HuH-7 (cell line): ENCODE results near the gene MST1.
A peak's percentile ranks its signal among the peaks of the same experiment; 100 is the strongest.

Source experiments
- DNase-seq: peaks from one replicate; pipeline ENCODE4 v3.0.0; 2011; ENCODE audit warnings: low spot score

The MST1 gene

DNA sequence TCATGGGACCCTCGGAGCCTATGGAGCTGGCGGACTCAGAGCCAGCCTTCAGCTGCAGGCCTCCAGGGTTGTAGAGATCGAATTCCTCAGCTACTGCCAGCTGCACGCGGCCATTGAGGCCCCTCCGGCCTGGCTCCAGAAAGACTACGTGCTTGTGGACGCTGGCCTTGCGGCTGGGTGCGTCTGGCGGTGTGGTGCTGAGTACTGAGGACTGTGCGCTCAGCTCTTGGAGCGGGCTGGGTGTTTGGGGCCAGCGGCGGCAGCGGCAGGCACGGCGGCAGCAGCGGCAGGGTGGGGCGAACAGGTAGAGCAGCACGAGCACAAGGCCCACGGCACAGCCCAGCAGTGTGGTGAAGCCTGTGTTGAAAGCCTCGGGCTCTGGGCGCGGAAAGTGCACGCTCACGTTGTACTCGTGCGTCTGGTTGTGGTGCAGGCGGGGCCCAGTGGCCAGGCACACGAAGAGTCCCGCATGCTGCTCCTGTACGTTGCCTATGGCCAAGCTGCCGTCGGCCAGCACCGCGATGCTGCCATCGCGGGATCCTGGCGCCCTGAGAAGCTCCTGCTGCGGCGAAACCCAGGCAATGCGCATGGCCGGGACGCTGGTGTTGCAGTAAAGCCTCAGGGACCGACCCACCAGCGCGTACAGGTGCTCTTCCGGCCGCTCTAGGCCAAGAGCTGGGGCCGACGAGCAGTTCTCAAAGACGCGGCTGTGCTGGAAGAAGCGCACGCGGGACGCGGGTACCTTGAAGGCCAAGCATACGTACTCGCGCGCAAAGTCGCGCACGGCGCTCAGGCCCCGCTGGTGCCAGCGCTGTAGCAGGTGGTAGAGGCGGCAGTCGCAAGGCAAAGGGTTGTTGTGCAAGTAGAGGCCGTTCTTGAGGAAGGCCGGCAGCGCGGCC lies 28.9 kb upstream of the MST1 start:
- no peak for DNase-seq

DNA sequence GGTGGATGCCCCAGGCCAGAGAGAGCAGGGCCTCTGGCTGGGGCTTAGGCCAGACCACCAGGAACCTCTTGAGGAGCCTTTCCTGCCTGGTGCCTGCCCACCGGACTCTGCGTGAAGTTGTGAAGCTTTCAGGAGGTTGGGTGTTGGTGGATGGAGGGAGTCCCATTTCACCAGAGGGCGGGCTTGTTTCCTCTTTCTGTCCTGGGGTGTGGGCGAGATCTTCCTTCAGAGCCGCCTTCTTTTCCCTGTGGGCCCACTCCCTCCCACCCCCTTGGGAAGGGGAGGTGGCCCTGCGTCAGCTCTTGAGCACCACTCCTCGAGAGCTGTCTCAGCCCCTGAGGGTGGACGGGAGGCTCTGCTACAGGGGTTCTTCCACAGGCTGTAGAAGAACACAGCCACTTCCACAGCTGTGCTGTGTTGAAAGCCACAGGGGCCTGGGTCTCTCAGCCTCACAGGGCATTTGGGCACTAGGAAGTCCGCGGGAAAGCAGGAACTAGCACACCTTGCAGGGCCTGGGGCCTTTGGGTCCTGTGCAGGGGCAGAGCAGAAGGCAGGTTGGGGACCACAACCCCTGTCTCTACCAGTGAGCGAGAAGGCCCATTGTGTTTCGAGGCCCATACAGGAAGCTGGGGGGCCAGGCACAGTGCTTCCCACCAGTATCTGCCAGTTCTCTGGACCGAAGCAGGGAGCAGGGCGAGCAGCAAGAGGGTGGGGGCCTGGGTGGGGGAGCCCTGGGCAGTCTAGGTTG lies 28.1 kb upstream of the MST1 start:
- DNase-seq: no peak

DNA sequence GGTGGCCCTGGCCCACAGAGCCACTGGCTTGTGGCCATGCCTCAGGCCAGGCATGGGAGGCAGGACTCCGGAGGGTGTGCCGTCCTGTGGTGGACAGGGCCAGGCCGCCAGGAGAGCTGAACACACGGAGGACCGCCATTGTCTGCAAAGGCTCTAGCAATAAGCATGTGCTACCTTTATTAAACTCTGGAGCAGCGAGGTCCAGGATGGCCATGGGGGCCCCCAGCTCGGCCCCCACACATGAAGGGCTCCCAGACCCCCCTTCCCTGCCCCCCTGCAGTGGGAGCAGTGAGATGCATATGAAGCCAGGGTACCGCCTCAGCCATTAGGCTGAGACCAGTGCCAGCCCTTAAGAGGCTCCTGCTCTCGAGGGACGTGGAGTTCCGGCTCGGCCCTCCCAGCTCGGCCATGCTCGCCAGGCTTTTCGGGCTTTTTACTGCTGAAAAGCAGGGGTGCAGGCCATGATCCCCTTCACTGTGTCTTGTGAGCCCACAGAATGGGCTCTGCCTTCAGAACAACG lies 27.5 kb upstream of the MST1 start:
- DNase-seq: no peak

DNA sequence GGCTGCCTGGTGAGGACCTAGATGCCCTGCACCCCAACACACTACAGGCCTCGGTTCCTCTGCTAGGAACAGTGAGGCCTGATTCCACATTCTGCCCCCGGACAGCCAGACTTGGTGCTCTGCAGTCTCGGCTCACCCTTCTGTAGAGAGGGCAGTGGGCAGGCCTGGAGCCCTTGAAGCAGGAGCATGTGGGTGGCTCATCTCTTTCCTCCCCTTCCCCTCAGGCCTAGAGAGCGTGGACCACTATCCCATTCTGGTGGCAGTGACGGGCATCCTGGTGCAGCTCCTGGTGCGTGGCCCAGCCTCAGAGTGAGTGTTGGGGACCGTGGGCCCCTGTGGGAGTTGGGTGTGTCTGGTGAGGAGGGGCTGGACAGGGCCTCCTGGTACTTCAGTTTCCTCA lies 26.9 kb upstream of the MST1 start:
- DNase-seq: no peak

DNA sequence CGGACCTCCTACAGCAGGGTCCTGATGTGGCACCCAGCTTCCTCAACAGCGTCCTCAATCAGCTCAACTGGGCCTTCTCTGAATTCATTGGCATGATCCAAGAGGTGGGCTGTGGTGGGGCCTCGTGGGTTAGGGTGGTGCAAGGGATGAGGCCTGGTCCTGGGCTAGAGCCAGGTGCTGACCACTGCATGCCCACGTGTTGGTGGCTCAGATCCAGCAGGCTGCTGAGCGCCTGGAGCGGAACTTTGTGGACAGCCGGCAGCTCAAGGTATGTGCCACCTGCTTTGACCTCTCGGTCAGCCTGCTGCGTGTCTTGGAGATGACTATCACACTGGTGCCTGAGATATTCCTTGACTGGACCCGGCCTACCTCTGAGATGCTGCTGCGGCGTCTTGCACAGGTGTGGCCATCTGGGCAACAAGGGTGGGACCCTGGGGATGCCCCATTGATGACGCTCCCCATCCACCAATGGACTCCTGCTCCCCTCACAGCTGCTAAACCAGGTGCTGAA lies 26.4 kb upstream of the MST1 start:
- no peak for DNase-seq

DNA sequence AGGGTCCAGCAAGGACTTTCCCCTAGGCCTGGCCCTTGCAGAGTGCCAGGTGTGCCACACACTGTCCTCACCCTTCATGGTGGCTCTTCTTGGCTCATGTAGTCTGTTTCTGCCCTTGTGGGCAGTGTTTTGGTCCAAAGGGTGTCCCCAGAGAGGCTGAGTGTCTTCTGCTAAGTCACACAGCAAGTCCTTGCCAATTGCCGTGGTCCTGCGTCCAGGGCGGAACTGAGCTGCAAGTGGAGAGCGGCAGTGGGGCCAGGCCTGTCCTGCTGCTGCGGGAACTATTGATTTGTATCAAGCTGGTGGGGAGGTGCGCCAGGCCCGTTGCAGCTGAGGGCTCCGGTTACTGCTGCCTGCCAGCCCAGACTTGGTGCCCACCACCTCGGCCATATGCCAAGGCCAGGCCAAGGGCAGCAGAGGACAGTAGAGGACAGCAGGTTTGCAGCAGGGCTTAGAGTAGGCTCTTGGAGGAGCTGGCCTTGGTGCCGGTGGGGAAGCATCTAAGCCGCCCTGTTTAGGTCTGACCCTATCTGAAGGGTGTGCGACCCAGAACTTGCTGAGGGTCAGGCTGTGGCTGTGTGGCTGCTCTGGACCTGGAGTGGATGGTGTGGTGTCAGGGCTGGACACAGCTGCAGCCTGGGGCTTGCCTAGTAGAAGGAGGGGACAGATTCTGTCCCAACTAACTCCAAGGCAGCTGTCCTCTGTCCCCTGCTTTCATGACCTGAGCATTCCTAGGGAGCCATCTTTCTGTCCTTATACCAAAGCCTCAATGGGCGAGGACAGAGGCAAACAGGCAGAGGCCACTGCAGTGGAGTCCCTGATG lies 25.7 kb upstream of the MST1 start:
- DNase-seq: no peak

DNA sequence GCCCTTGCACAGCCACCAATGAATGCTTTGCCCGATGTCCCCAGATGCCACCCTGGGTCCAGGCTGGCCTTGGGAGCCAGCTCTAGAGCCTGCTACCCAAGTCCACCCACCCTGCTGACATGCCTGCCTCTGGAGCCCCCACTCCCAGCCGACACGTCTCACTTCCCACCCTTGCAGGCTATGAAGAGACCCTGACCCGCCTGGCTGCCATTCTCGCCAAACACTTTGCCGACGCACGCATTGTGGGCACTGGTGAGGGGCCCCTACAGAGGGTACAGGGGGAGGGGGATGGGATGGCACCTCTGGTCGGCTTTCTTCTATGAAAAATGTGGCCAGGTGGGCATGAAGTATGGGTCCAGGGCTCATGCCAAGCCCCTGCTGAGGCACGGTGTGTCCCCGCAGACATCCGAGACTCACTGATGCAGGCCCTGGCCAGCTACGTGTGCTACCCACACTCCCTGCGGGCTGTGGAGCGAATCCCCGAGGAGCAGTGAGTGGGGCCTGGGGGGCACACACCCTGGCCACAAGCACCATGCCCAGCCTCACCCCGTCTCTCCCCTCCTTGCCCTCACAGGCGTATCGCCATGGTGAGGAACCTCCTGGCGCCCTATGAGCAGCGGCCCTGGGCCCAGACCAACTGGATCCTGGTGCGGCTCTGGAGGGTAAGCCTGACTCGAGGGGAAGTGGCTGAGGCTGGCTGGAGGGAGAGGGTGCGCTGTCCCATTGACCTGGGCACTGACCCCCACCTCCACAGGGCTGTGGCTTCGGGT lies 24.2 kb upstream of the MST1 start:
- no peak for DNase-seq

DNA sequence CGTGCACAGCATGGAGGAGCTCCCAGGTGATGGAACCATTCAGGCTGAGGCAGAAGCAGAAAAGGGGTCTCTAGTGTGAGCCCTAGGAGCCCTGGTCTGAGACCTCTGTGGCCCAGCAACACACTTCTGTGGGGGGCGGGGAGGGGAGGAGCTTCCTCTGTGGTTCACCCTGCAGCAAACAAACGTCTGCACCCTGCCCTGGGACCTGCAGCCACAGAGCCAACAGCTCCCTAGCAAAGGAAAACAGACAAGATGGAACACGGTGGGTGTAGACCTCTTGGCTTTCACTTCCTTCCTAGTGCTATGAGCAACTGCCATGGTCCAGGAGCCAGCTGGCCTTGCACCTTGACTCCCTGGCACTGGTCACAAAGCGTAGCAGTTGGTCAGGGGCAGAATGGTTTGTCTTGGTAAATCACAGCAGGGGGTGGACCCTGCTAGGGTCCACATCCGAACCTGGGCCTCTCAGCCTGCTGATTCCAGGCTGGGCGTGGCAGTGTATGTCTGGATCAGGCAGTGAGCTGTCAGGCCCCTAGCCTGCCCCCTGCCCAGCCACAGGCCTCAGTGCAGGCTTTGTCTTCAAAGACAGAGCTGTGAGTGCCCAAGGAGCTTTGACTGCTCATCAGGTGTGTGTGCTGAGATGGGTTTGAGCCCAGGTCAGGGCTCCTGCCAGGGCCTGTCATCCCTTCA lies 23.5 kb upstream of the MST1 start:
- no peak for DNase-seq

DNA sequence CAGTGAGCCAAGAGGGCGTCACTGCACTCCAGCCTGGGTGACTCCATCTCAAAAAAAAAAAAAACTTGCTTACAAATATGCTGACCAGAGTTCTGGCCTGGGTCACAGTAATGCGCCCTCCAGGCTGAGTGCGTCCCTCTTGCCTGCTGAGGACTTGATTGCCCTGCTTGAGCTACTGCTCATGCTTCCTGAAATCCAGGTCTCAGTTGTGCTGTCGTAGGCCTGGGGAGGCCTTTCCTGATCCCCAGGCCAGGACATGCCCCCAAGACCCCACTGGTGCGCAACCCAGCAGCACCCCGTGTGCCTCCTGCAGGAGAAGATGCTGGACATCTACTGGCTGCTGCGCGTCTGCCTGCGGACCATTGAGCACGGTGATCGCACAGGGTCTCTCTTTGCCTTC lies 22.9 kb upstream of the MST1 start:
- no peak for DNase-seq

DNA sequence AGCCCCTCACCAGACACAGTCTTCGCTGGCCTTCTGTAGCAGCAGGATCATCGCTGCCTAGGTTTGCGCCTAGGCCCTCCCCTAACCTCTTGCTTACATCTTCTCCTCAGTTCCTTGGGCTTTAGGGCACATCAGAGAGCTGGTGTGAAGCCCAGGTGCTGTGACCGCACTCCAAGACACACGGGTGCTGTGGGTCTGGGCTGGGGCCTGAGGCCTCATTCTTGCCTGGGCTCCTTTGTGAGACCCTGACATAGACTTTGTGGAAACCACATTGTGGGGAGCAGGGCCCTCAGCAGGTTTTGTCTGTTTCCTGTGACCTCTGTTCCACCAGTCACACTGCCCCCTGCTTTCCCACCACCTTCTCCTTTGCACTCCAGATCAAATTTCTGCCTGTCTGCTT lies 22.2 kb upstream of the MST1 start:
- no peak for DNase-seq

DNA sequence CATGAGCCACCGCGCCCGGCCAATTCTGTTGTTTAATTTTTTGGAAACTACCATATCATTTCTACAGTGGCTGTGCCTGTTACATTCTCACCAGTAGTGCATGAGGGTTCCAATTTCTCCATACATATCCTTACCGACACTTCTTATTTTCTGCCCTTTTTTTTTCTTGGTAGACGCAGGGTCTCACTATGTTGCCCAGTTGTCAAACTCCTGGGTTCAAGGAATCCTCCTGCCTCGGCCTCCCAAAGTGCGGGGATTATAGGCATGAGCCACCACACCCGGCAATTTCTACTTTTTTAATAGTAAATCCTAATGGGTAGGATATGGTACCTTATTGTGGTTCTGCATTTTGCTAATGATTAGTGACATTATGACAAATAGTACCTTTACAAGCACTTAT lies 20.6 kb upstream of the MST1 start:
- no peak for DNase-seq

DNA sequence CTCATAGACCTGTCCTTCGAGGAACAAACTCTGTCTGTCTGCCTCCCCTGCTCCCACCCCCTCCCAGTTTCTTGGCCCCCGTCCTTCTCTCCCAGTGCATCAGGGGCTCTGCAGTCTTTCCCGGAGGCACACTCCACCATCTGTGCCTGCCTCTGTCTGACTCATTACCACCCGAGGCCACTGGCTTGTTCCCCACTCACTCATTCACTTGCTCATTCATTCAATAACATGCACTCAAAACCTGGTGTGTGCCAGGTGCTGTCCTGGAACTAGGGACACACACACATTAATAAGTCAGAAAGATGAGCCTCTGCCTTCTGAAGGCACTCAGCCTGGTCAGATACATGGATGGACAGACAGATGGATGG lies 17.8 kb upstream of the MST1 start:
- no peak for DNase-seq

DNA sequence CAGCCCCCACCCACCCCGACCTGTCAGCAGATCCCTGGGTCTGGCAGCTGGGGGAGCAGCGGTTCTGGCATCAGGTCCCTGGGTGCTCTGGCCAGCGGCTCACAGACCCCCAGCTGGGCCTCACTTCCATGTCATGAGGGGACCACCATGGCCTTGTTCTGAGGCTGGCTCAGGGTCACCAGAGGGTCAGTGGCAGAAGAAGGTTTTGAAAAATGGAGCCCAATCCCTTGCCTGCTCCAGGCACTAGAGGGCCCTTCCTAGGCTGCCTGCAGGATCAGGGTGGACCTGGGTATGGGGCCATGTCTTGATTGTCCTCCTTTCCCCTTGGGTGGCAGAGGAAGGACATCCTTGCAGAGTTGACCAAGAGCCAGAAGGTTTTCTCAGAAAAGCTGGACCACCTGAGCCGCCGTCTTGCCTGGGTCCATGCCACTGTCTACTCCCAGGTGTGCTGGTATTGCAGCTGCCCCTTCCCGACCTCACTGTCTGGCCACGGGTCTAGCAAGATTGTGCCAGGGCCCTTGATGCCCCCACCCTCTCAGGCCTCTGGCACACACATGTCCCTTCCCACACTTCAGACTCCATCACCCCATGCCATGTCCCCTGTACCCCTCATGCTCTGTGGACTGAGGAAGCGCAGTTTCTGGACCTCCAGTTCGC lies 17.3 kb upstream of the MST1 start:
- DNase-seq: no peak

DNA sequence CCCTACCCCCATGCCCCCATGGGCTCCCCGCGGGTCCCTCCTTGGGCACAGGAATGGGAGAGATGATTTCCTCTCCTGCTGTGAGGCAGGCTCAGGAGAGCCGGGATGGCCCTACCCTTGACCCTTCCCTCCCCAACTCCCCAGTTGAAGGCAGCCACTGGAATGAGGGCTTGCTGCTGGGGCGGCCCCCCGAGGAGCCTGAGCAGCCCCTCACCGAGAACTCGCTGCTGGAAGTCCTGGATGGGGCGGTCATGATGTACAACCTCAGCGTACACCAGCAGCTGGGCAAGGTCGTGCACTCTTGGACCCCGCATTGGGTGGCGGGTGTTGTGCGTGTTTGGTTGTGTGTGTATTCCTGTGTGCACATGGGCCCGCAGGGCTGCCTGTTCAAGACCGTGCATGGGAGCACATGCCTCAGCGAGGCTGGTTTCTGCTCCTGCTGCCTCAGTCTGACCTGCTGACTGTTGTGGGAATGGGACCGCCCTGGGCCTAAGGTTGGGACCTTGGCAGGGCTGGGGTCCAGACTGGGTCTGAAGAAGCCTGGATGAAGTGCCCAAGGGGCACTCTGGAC lies 16.2 kb upstream of the MST1 start:
- no peak for DNase-seq

DNA sequence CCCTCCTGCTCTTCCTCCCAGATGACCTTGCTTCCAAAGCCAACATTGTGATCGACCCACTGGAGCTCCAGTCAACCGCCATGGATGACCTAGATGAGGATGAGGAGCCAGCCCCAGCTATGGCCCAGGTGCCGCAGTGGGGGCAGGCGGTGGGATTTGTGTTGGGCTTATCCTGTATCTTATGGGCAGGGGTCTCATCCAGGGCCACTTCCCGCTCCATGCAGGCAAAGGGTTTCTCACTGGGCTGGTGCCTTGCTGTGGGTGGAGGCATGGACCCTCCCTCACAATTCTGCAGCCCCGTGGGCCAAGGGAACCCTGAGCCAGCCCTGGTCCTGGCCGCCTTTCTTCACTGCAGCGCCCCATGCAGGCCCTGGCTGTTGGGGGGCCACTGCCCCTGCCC lies 15.4 kb upstream of the MST1 start:
- DNase-seq: no peak

DNA sequence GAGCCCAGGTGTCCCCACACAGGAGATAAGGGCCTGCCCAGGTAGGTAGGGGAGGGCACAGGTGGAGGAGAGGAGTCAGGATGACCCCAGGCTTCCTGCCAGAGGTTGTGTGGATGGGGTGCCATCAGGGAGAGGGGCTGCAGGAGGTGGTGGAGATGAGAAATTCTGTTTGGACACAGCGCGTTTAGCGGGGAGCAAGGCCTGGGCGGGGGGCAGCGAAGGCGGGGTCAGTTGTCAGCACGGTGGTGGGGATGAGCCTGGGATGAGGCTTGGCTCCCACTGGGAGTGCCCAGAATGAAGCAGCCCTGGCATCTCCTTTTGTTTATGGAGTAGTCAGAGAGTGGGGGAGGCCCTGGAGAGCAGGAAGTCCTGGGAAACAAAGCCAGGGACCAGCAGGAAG lies 14.7 kb upstream of the MST1 start:
- DNase-seq: no peak

DNA sequence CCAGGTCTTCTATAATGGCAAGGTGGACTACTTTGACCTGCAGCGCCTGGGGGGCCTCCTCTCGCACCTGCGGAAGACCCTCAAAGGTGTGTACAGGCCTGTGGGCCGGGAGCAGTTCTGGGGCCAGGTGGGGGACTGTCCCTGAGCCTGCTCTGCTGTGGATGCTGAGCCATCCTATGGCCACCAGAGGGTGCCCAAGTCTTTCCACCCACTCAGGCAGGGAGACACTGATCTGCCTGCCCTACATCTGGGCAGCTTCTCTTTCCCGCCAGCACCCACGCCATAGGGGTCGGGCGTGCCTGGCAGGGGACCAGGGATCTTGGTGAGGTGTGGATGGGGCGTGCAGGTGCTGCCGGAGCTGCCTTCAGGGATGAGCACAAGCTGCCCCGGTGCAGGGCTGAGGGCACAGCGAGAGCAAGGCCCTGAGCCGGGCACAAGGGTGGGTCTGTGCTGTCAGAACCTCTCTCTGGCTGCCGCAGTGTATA lies 14.2 kb upstream of the MST1 start:
- peak; percentile 90 for DNase-seq

DNA sequence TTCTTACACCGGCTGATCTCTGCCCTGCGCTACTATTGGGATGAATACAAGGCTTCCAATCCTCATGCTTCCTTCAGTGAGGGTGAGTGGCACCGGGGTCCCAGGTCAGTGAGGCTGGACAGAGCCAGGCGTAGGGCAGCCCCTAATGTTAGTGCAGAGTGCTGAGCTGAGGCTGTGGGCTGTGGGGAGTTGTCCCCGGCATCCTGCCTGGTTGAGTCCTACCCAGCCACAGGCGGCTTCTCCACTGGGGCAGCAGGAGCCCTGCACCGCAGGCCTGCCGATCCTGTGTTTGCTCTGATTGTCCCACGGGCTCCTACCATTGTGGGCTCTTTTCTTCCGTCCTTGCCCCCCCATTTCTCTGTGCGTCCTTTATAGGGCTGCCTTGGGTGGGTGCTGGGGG lies 13.4 kb upstream of the MST1 start:
- DNase-seq: no peak

DNA sequence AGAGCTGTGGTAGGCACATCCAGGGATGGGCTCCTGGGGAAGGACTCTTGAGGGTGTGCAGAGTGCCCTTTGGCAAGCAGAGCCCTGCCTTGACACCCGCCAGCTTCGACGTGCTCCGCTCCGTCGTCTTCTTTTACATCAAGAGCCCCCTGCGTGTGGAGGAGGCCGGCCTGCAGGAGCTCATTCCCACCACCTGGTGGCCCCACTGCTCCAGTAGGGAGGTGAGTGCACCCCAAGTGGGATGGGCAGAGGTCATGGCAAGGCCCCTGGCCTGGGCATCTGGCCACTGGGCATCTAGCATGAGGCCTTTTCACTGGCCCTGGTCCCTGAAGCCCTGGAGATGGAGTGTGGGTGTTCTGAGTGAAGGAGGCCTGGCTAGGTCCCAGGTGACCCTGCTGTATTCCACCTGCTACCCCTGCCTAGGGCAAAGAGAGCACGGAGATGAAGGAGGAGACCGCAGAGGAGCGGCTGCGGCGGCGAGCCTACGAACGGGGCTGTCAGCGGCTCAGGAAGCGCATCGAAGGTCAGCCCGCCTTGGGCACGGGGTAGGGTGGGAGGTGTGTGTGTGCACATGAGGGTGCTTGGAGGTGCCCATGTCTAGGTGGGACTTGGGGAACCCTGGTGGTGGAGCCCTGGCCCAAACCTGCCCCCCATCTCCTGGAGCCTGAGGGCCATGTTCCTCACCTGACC lies 12.3 kb upstream of the MST1 start:
- DNase-seq: peak; percentile 49
